ENCODE data around the gene ITGA6. TPM values are rescaled to one million over a fixed set of nuclear protein-coding genes. Genes with fewer than 3 reads are reported as not detected.

The ITGA6 gene
- polyA plus RNA-seq, 2 of the 4 experiments (the other 2 are of a cell fraction): 25.7 to 27.7 TPM

DNA sequence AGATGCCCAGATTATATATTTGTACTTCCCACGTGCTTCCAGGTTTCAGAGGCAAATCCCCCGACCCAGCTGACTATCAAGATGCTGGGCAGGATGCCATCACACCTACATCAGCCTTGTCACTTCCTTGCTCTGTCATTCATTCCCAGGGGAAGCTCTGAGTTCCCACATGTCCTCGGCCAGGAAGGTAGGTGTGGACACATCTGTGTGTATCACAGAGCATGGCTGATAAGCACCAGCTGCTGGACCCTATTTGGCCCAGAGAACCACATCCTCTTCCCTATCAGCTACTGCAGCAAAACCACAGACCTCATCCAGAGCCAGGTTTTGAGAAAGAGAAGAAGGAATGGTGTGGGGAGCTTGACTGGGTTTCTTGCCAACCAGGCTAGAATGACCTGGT, 31.9 kb upstream of the ITGA6 start:
- Histone ChIP-seq H3K4me3 (no peak overlapping the region), H3K4me2 (no peak overlapping the region), H3K27ac (no peak overlapping the region), H3K4me1 (no peaks in the 10 kb centered on the region), H3K9me3 (no peaks in the 10 kb centered on the region)
- DNase-seq (ENCODE audit: low read depth in 1 of 2, low spot score in 1 of 2): no peak
- ChIA-PET CTCF (interaction anchor here (1.5 to 2.1 kb wide), 2 partner anchors 20 to 66 kb away, joined by 4 to 11 read pairs; no protein-coding TSS in a partner anchor), POLR2A (no interaction called here)
- 7% methylated on average over 3 of the region's 3 CpGs for WGBS (ENCODE audit: missing lambda C conversion rate)
- FAIRE-seq: no peak
- no peak for ATAC-seq
- TF ChIP-seq, protein P1, sequence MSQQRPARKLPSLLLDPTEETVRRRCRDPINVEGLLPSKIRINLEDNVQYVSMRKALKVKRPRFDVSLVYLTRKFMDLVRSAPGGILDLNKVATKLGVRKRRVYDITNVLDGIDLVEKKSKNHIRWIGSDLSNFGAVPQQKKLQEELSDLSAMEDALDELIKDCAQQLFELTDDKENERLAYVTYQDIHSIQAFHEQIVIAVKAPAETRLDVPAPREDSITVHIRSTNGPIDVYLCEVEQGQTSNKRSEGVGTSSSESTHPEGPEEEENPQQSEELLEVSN (IDR thresholded peaks at IDR 0.05; ENCODE audit: borderline replicate concordance, low read depth): no peak
- TF ChIP-seq HOXA7 (CRISPR knock-in tag; IDR thresholded peaks at IDR 0.05) (no peak), HEYL (CRISPR knock-in tag; IDR thresholded peaks at IDR 0.05) (no peak), SREBF2 (IDR thresholded peaks at IDR 0.05) (no peak), TP53 (CRISPR knock-in tag; IDR thresholded peaks at IDR 0.05) (no peak), RNF2 (IDR thresholded peaks at IDR 0.05; ENCODE audit: borderline replicate concordance, low read depth) (no peak), POLR2AphosphoS2 (conservative IDR thresholded peaks at IDR 0.05; ENCODE audit: low read length) (no peak), CTCF (IDR thresholded peaks at IDR 0.05) (no peak)

- Histone ChIP-seq H3K9me3 (no peaks in the 10 kb centered on the region), H3K4me3 (no peak overlapping the region), H3K27ac (no peak overlapping the region), H3K4me1 (no peaks in the 10 kb centered on the region), H3K4me2 (no peak overlapping the region)
- FAIRE-seq: no peak
- ChIA-PET CTCF (interaction anchor here (1.3 to 2.2 kb wide), 3 partner anchors 15 to 225 kb away, joined by 5 to 6 read pairs (median 5); no protein-coding TSS in a partner anchor), POLR2A (no interaction called here)
- DNase-seq (ENCODE audit: low read depth in 1 of 2, low spot score in 1 of 2): no peak
- TF ChIP-seq ESRRA (IDR thresholded peaks at IDR 0.05; ENCODE audit: borderline replicate concordance, low read length) (no peak), HMGXB4 (CRISPR knock-in tag; IDR thresholded peaks at IDR 0.05; ENCODE audit: borderline replicate concordance) (no peak), BHLHE40 (IDR thresholded peaks at IDR 0.05; ENCODE audit: low read depth, low read length) (no peak)
- TF ChIP-seq, protein P2, sequence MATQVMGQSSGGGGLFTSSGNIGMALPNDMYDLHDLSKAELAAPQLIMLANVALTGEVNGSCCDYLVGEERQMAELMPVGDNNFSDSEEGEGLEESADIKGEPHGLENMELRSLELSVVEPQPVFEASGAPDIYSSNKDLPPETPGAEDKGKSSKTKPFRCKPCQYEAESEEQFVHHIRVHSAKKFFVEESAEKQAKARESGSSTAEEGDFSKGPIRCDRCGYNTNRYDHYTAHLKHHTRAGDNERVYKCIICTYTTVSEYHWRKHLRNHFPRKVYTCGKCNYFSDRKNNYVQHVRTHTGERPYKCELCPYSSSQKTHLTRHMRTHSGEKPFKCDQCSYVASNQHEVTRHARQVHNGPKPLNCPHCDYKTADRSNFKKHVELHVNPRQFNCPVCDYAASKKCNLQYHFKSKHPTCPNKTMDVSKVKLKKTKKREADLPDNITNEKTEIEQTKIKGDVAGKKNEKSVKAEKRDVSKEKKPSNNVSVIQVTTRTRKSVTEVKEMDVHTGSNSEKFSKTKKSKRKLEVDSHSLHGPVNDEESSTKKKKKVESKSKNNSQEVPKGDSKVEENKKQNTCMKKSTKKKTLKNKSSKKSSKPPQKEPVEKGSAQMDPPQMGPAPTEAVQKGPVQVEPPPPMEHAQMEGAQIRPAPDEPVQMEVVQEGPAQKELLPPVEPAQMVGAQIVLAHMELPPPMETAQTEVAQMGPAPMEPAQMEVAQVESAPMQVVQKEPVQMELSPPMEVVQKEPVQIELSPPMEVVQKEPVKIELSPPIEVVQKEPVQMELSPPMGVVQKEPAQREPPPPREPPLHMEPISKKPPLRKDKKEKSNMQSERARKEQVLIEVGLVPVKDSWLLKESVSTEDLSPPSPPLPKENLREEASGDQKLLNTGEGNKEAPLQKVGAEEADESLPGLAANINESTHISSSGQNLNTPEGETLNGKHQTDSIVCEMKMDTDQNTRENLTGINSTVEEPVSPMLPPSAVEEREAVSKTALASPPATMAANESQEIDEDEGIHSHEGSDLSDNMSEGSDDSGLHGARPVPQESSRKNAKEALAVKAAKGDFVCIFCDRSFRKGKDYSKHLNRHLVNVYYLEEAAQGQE (IDR thresholded peaks at IDR 0.05): no peak
- 55% methylated on average over 6 of the region's 6 CpGs for WGBS (ENCODE audit: missing lambda C conversion rate)
- no peak for ATAC-seq
Observed at GRCh38 chr2:172397148-172397834, 30.1 kb upstream of the ITGA6 start.

DNA sequence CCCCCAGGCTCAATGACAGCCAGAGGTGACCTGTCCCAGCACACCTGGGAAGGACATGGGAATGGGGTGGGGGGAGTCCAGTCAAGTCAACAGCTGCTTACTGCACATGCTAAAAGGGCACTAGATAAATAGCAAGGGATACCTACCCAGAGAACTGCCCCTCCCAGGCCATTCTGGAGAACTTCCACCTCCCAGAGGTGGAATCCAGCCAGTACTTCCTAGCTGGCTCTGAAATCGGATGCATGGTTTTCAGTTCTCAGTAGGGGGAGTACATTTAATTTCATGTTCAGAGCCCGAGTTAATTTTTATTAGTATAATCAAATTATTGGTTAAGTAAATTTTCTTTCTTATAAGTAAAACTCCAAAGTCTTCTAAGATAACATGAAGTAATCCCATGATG, 28.9 kb upstream of the ITGA6 start:
- no peaks in the 10 kb centered on the region for H3K4me1 ChIP-seq
- no peak overlapping the region for H3K4me2 ChIP-seq
- WGBS (ENCODE audit: missing lambda C conversion rate): 28% methylated on average over 2 of the region's 2 CpGs
- ChIA-PET POLR2A (no interaction called here), CTCF (interaction anchor here (0.5 to 1.4 kb wide), 5 partner anchors 13 to 223 kb away, joined by 3 to 5 read pairs (median 4); no protein-coding TSS in a partner anchor)
- no peak for FAIRE-seq
- ATAC-seq: no peak
- H3K4me3 ChIP-seq: no peak overlapping the region
- TF ChIP-seq HMGXB4 (CRISPR knock-in tag; IDR thresholded peaks at IDR 0.05; ENCODE audit: borderline replicate concordance) (no peak), HEYL (CRISPR knock-in tag; IDR thresholded peaks at IDR 0.05) (no peak), RCOR1 (IDR thresholded peaks at IDR 0.05; ENCODE audit: low read depth, low read length) (no peak), EP300 (IDR thresholded peaks at IDR 0.05) (no peak)
- TF ChIP-seq, protein P2 (IDR thresholded peaks at IDR 0.05): no peak
- H3K9me3 ChIP-seq: no peaks in the 10 kb centered on the region
- no peak for DNase-seq (ENCODE audit: low read depth in 1 of 2, low spot score in 1 of 2)
- no peak overlapping the region for H3K27ac ChIP-seq

Measured in A549 (cell line).